Gastroesophageal sphincter (tissue), 3 donors: ENCODE measurements around the gene STARD3NL.

ENCODE experiments used
- POLR2A ChIP-seq, 2 donors: fragments of 450-650 bp; IDR thresholded peaks; one replicate each; pipeline ENCODE4 v1.6.1; 2017; ENCODE audit warnings: antibody characterized with exemption in 2 of 2, mild to moderate bottlenecking in 2 of 2, moderate library complexity in 1 of 2
- POLR2AphosphoS5 ChIP-seq: sonication (generic); formaldehyde crosslinking; IDR thresholded peaks from one replicate; pipeline ENCODE4 v1.6.1; 2017; ENCODE audit warnings: antibody characterized with exemption
- TF ChIP-seq, protein P1 (sequence below), 4 experiments: fragments of 200-600 bp in 2 of 4; fragments of 450-650 bp in 2 of 4; sonication (generic) in 1 of 4; IDR thresholded peaks; one replicate each; pipeline ENCODE4 v1.5.1; 2017 to 2019; ENCODE audit warnings: antibody characterized with exemption in 4 of 4, mild to moderate bottlenecking in 2 of 4, moderate library complexity in 2 of 4

DNA sequence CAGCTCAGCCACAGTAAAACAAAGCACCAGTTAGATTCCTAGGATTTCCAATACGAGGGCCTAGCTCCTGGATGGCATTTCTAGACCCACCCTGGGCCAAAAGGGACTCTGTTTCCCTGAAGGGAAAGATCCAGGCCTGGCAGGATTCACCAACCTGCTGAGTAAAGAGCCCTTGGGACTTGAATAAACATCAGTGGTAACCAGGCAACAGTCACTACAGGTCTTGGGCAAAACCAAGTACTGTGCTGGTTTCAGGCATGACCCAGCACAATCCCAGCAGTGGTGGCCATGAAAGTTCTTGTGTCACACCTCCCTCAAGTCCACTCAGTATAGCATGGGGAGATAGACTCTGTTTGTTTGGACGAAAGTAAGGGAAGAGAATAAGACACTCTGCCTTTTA lies 31.0 kb upstream of the STARD3NL start:
- TF ChIP-seq, protein P1, sequence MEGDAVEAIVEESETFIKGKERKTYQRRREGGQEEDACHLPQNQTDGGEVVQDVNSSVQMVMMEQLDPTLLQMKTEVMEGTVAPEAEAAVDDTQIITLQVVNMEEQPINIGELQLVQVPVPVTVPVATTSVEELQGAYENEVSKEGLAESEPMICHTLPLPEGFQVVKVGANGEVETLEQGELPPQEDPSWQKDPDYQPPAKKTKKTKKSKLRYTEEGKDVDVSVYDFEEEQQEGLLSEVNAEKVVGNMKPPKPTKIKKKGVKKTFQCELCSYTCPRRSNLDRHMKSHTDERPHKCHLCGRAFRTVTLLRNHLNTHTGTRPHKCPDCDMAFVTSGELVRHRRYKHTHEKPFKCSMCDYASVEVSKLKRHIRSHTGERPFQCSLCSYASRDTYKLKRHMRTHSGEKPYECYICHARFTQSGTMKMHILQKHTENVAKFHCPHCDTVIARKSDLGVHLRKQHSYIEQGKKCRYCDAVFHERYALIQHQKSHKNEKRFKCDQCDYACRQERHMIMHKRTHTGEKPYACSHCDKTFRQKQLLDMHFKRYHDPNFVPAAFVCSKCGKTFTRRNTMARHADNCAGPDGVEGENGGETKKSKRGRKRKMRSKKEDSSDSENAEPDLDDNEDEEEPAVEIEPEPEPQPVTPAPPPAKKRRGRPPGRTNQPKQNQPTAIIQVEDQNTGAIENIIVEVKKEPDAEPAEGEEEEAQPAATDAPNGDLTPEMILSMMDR (IDR thresholded peaks at IDR 0.05), result no peak
- TF ChIP-seq POLR2A (IDR thresholded peaks at IDR 0.05), result no peak
- no peak for TF ChIP-seq POLR2AphosphoS5
